Neural progenitor cell (in vitro differentiated cells): ENCODE results near the gene SURF2. TPM values are rescaled to one million over a fixed set of nuclear protein-coding genes. Genes with fewer than 3 reads are reported as not detected.
"Not testable (repeated sequence)": the region's sequence is repeated elsewhere in the genome, so short reads cannot be mapped to it uniquely, and the experiment has no call there.

Experiments used
- DNase-seq: peaks from one replicate; pipeline ENCODE4 v3.0.0-alpha.2; 2016; ENCODE audit warnings: low spot score
- H2AFZ ChIP-seq: fragments of 200-600 bp; sonication (generic); replicated peaks from 2 replicates; pipeline ENCODE4 v1.6.1; 2016; ENCODE audit warnings: antibody characterized with exemption
- H3F3A ChIP-seq: fragments of 200-600 bp; sonication (generic); 2 replicates; pipeline ENCODE4 v1.6.1; 2016; ENCODE audit warnings: antibody characterized with exemption, low read depth
- H3K27ac ChIP-seq: fragments of 200-600 bp; sonication (generic); 2 replicates; pipeline ENCODE4 v1.5.1; 2016; ENCODE audit warnings: mild to moderate bottlenecking
- H3K27me3 ChIP-seq: fragments of 200-600 bp; sonication (generic); 2 replicates; pipeline ENCODE4 v1.6.1; 2016; ENCODE audit warnings: mild to moderate bottlenecking, moderate library complexity
- H3K36me3 ChIP-seq: fragments of 200-600 bp; sonication (generic); 2 replicates; pipeline ENCODE4 v1.5.1; 2016
- H3K4me1 ChIP-seq: fragments of 200-600 bp; sonication (generic); 2 replicates; pipeline ENCODE4 v1.6.1; 2016; ENCODE audit warnings: mixed run types
- H3K4me2 ChIP-seq: fragments of 200-600 bp; sonication (generic); 2 replicates; pipeline ENCODE4 v1.6.1; 2016
- H3K4me3 ChIP-seq: fragments of 200-600 bp; sonication (generic); 2 replicates; pipeline ENCODE4 v1.5.1; 2016
- H3K79me2 ChIP-seq: fragments of 200-600 bp; sonication (generic); 2 replicates; pipeline ENCODE4 v1.6.1; 2016; ENCODE audit warnings: low read depth
- H3K9ac ChIP-seq: fragments of 200-600 bp; sonication (generic); 2 replicates; pipeline ENCODE4 v1.6.1; 2016
- H3K9me3 ChIP-seq: fragments of 200-600 bp; sonication (generic); 2 replicates; pipeline ENCODE4 v1.5.1; 2016; ENCODE audit warnings: low read depth
- H4K20me1 ChIP-seq: fragments of 200-600 bp; sonication (generic); 2 replicates; pipeline ENCODE4 v1.6.1; 2016; ENCODE audit warnings: low read depth
- H3K27ac Mint-ChIP-seq: 3 replicates; pipeline ENCODE4 v1.8.0; 2021; ENCODE audit warnings: mixed read lengths
- H3K27me3 Mint-ChIP-seq: 2 replicates; pipeline ENCODE4 v1.8.0; 2022; ENCODE audit warnings: low read depth, mild to moderate bottlenecking, inconsistent platforms, moderate library complexity, mixed read lengths; ENCODE audit not compliant: insufficient read depth
- H3K36me3 Mint-ChIP-seq: 3 replicates; pipeline ENCODE4 v1.8.0; 2021; ENCODE audit warnings: mixed read lengths
- H3K4me1 Mint-ChIP-seq: 3 replicates; pipeline ENCODE4 v1.8.0; 2021; ENCODE audit warnings: mixed read lengths
- H3K4me3 Mint-ChIP-seq: 3 replicates; pipeline ENCODE4 v1.8.0; 2021; ENCODE audit warnings: mild to moderate bottlenecking, moderate library complexity, mixed read lengths
- H3K9me3 Mint-ChIP-seq: 3 replicates; pipeline ENCODE4 v1.8.0; 2020; ENCODE audit warnings: mixed read lengths
- EZH2 ChIP-seq: fragments of 200-600 bp; sonication (generic); IDR thresholded peaks from 2 replicates; pipeline ENCODE4 v1.6.1; 2017; ENCODE audit warnings: antibody characterized with exemption, mild to moderate bottlenecking, moderate library complexity
- EZH2phosphoT487 ChIP-seq: fragments of 200-600 bp; sonication (generic); IDR thresholded peaks from 2 replicates; pipeline ENCODE4 v1.6.1; 2017; ENCODE audit warnings: antibody characterized with exemption
- total RNA-seq: library from RNA; depleted of rRNA; stranded (reverse); fragments of >200 nt; gene quantifications from 2 replicates; pipeline ENCODE4 v1.2.3, GENCODE V29; 2015; ENCODE audit warnings: low replicate concordance
- TF ChIP-seq, protein P1 (sequence below): fragments of 200-600 bp; sonication (generic); IDR thresholded peaks from 2 replicates; pipeline ENCODE4 v1.5.1; 2017; ENCODE audit warnings: antibody characterized with exemption, mild to moderate bottlenecking

Gene SURF2
- total RNA-seq, 1 donor from 2014 or later = 16.0 TPM

- H2AFZ ChIP-seq = no peak overlapping the region
- Mint-ChIP-seq H3K9me3 (peaks cover 18% of the 10 kb centered on the region), H3K36me3 (peaks cover 28% of the 10 kb centered on the region), H3K4me3 (no peak overlapping the region), H3K4me1 (no peaks in the 10 kb centered on the region), H3K27me3 (peaks cover 16% of the 10 kb centered on the region), H3K27ac (no peak overlapping the region)
- H3K9ac ChIP-seq = no peak overlapping the region
- H3K9me3 ChIP-seq = peaks cover 4% of the 10 kb centered on the region
- DNase-seq = no peak
- no peak for TF ChIP-seq EZH2
- TF ChIP-seq, protein P1, sequence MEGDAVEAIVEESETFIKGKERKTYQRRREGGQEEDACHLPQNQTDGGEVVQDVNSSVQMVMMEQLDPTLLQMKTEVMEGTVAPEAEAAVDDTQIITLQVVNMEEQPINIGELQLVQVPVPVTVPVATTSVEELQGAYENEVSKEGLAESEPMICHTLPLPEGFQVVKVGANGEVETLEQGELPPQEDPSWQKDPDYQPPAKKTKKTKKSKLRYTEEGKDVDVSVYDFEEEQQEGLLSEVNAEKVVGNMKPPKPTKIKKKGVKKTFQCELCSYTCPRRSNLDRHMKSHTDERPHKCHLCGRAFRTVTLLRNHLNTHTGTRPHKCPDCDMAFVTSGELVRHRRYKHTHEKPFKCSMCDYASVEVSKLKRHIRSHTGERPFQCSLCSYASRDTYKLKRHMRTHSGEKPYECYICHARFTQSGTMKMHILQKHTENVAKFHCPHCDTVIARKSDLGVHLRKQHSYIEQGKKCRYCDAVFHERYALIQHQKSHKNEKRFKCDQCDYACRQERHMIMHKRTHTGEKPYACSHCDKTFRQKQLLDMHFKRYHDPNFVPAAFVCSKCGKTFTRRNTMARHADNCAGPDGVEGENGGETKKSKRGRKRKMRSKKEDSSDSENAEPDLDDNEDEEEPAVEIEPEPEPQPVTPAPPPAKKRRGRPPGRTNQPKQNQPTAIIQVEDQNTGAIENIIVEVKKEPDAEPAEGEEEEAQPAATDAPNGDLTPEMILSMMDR = no peak
- no peak for TF ChIP-seq EZH2phosphoT487
- no peak overlapping the region for H3K4me3 ChIP-seq
- H3K79me2 ChIP-seq = no peaks in the 10 kb centered on the region
- H3K4me2 ChIP-seq = no peak overlapping the region
- no peaks in the 10 kb centered on the region for H3K36me3 ChIP-seq
- H3K27me3 ChIP-seq = no peaks in the 10 kb centered on the region
- H3K27ac ChIP-seq = no peak overlapping the region
- no peaks in the 10 kb centered on the region for H3K4me1 ChIP-seq
- H3F3A ChIP-seq = peaks cover 6% of the 10 kb centered on the region
- peaks cover 2% of the 10 kb centered on the region for H4K20me1 ChIP-seq
These were observed 28.4 kb upstream of the SURF2 start for GRCh38 chr9:133327834-133328484.

DNA sequence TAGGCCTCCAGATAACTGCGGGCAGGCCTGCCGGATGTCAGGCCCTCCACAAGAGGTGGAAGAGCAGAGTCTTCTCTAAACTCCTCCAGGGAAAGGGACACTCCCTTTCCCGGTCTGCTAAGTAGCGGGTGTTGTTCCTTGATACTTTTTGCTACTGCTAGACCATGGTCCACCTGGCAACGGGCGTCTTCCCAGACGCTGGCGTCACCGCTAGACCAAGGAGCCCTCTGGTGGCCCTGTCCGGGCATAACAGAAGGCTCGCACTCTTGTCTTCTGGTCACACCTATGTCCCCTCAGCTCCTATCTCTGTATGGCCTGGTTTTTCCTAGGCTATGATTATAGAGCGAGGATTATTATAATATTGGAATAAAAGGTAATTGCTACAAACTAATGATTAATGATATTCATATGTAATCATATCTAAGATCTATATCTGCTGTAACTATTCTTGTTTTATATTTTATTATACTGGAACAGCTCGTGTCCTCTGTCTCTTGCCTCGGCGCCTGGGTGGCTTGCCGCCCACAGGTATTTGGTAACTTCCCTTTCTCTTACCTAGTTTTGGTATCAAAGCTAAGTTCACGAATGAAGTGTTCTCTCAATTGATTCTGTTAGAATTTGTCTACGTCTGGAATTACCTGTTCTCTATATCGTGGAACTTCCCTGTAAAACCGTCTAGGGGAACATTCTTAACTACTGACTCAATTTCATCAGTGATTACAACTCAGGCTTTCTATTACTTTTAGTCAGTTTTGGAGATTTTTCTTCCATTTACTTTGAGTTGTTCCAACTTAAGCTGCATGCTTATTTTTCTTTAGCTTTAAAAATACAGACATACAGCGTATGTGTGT is 26.8 kb upstream of the SURF2 start:
- H2AFZ ChIP-seq, H3K4me3 Mint-ChIP-seq, H3K9me3 ChIP-seq, H3K4me1 ChIP-seq, H3K27ac ChIP-seq, H3K9me3 Mint-ChIP-seq, H3K4me3 ChIP-seq, H3F3A ChIP-seq, H3K4me1 Mint-ChIP-seq, H3K79me2 ChIP-seq, H3K36me3 ChIP-seq, H3K27me3 ChIP-seq, H3K27ac Mint-ChIP-seq, H3K4me2 ChIP-seq, H3K9ac ChIP-seq: not testable (repeated sequence)
- TF ChIP-seq, protein P1 = peak; percentile 60
- H3K27me3 Mint-ChIP-seq = peaks cover 12% of the 10 kb centered on the region
- peaks cover 32% of the 10 kb centered on the region for H3K36me3 Mint-ChIP-seq
- DNase-seq = peak; percentile 35
- peaks cover 17% of the 10 kb centered on the region for H4K20me1 ChIP-seq

DNA sequence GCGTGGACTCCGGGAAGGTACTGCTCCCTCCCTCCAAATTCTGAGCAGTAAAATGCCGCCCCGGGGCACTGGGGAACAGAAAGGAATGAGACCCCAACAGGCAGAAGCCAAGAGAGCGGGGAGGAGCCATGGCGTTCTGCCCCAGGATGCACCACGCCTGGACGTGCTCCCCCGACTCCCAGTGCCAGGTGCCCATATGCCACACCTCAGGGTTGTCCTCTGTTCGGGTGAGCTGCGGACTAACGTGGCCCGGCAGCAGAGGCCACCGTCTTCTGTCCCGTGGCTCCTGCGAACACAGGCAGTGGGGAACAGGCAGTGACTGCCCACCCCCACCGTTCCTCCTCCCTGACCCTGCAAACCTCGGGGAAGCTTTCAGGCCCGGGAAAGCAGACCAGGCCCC is 25.1 kb upstream of the SURF2 start:
- Histone ChIP-seq H3K27ac (no peak overlapping the region), H2AFZ (no peak overlapping the region), H3K36me3 (no peaks in the 10 kb centered on the region), H4K20me1 (peaks cover 26% of the 10 kb centered on the region), H3K4me3 (no peak overlapping the region), H3F3A (peaks cover 13% of the 10 kb centered on the region), H3K79me2 (peaks cover 21% of the 10 kb centered on the region), H3K9me3 (no peaks in the 10 kb centered on the region), H3K27me3 (no peaks in the 10 kb centered on the region), H3K4me1 (peaks cover 5% of the 10 kb centered on the region), H3K9ac (no peak overlapping the region), H3K4me2 (no peak overlapping the region)
- H3K27ac Mint-ChIP-seq = no peak overlapping the region
- peaks cover 33% of the 10 kb centered on the region for H3K36me3 Mint-ChIP-seq
- peaks cover 15% of the 10 kb centered on the region for H3K27me3 Mint-ChIP-seq
- H3K4me1 Mint-ChIP-seq = peaks cover 8% of the 10 kb centered on the region
- no peak for DNase-seq
- peaks cover 4% of the 10 kb centered on the region for H3K9me3 Mint-ChIP-seq
- TF ChIP-seq EZH2phosphoT487 (no peak), EZH2 (no peak)
- no peak overlapping the region for H3K4me3 Mint-ChIP-seq
